GM12891 (cell line): ENCODE measurements around the gene DTNBP1.

ENCODE experiments used
- PAX5 ChIP-seq: IDR thresholded peaks from 2 replicates; pipeline ENCODE4 v1.6.1; 2011; ENCODE audit warnings: low read length, moderate library complexity, mild to moderate bottlenecking; ENCODE audit not compliant: insufficient read depth, severe bottlenecking
- POLR2A ChIP-seq: IDR thresholded peaks from 2 replicates; pipeline ENCODE4 v1.6.1; 2011; ENCODE audit warnings: low read depth, low read length, control low read depth
- POLR2AphosphoS5 ChIP-seq: IDR thresholded peaks from 2 replicates; pipeline ENCODE4 v1.6.1; 2011; ENCODE audit warnings: low read depth, low read length, control low read depth
- POU2F2 ChIP-seq: IDR thresholded peaks from 2 replicates; pipeline ENCODE4 v1.6.1; 2011; ENCODE audit warnings: low read depth, mild to moderate bottlenecking, control low read depth, low read length, moderate library complexity
- SPI1 ChIP-seq: IDR thresholded peaks from 2 replicates; pipeline ENCODE4 v1.6.1; 2011; ENCODE audit warnings: low read depth, low read length, control low read depth
- TAF1 ChIP-seq: IDR thresholded peaks from 2 replicates; pipeline ENCODE4 v1.6.1; 2011; ENCODE audit warnings: low read depth, low read length, control low read depth

DNA sequence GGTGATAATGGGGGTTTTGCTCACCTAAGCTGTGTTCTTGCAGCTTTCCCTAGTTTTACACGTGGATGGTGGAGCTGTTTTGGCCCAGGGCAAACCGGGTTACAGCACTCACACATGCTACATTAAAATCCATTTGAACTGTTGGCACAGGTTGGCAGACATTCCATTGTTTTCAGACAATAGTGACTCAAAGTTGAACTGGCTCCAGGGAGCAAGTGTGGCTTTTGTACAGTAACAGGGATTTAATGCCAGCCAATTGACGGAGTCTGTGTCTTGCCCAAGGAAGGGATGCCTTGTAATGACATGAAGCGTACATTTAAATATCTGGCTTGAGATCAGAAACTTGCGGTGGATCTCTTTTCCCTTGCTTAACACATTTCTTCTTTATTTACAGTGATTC, 183.1 kb downstream of the DTNBP1 start:
- TF ChIP-seq POLR2AphosphoS5 (no peak), POLR2A (no peak), POU2F2 (no peak), TAF1 (no peak), SPI1 (no peak), PAX5 (no peak)
